SIG-M5 (cell line): ENCODE measurements around the gene ADARB2.

ENCODE experiments used
- DNase-seq: peaks from one replicate; lab custom pipeline; 2025; lab: John Stamatoyannopoulos, UW

Gene ADARB2

GRCh38 chr10:1369665-1370064 is 367.7 kb downstream of the ADARB2 start:
- no peak for DNase-seq

DNA sequence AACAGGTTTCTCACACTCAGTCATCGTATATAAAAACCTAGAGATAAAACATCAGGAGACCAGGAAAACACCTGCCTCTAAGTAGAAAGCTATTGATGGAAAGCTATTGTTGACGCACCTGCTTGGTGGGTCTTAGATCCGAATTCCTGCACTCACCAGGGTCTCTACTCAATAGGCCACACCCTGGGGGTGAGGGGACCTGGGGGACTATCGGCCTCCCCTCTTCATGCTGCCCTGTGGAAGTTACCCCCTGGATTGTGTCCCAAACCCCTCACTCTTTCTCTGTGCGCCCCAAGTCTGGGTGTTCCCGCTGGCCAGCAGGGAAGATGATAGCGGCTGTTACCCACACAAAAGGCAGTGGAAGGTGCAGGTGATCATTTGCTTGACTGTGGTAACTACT is 368.1 kb downstream of the ADARB2 start:
- DNase-seq, result no peak

DNA sequence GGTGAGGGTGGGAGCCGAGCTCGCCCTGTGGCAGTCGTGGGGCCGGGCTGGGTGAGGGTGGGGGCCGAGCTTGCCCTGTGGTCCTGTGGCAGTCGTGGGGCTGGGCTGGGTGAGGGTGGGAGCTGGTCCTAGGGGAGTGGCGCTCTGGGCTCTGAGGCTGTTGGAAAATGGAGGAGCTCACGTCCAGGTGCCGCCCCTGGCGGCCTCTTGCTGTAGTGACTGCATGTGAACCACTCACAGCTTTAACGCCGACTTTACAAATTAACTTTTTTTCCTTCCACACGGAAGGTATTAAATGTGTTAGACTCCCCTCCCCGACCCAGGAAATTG is 368.5 kb downstream of the ADARB2 start:
- DNase-seq, result no peak

DNA sequence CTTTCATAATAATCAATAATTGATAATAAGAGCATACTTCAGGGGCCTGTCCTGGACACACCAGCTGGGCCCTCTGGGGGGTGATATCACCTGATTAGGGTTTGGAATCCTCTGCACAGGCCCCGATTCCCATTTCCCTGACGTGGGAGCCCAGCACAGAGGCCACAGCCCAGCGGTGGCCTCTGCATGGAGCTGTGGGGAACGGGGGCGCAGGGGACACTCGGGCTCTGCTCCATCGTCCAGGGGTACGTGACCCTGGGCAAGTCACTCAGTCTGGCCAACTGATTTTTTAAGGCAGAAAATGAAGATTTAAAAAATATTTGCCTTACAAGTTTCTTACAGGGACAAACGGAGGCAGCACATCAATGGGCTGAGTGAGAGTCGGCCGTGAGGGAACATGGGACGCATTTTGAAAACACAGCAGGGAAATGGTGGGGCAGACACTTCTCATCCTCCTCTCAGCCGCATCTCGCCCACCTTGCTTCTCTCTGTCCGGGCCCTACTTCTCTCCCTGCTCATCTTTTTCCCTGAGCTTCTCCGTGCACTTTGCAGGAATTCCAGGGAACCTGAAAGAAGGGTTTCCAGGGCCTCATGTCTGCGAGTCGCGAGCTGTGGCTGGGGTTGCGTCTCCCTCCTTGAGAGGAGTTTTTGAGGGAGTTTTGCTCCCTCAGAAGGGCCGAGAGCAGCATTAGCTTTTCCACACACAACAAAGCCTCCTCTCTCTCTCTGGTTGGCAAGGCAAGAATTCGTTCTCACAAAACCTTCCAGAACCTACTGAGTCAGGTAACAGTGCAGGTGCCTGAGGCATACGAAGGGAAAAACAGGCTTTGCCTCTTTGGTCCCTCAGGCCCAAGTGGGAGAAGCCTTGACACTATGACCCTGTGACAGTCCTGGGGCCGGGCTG is 369.1 kb downstream of the ADARB2 start:
- DNase-seq, result no peak

GRCh38 chr10:1366811-1367425 is 370.4 kb downstream of the ADARB2 start:
- DNase-seq, result no peak

DNA sequence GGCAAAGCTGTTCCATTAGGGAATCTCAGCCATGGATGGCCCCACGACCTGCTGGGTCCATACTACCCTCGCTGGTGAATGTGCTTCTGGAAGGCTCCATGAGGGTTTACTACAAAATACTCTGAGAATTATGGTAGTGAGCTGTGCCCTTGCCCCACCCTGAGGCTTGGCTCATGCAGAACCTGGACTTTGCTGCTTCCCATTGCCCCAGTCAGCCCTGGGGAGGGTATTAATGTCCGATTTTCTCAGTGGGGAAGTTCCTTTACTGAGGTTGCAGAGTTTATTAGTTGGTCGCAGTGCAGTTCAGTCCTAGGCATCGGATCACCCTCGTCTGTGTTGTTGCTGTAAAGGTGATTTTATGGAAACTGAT is 371.0 kb downstream of the ADARB2 start:
- no peak for DNase-seq

DNA sequence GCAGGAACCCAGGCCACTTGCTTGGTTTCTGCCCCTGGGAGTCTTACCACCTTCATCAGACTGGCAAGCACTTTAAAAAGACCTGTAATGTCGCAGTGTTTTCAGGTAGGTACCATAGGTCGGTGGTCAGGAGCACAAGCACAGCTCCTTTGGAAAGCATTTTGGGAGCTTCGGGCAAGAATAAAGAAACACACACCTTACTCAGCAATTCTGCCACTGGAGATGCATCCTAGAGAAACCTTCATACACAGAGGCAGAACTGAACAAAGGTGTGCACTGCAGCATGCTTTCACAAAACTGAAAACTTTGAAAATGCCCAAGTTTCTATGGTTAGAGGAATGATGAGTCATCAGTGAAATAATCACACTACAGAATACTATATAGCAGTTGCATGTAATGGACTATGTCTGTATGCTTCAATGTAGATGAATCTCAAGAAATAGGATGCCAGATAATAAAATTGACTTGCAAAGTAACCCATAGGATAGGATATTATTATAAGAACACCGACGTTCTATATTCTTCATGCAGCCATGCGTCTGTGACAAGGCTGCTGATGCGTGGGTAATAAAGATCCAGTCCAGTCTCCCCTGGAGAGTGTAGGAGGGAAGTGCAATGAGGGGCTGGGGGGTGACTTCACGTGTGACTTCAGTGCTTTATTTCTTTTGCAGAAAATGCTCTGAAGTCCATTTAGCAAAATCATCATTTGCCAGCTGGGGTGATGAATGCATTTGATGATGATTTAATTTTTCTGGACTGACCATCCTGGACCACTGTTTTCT is 371.6 kb downstream of the ADARB2 start:
- no peak for DNase-seq

DNA sequence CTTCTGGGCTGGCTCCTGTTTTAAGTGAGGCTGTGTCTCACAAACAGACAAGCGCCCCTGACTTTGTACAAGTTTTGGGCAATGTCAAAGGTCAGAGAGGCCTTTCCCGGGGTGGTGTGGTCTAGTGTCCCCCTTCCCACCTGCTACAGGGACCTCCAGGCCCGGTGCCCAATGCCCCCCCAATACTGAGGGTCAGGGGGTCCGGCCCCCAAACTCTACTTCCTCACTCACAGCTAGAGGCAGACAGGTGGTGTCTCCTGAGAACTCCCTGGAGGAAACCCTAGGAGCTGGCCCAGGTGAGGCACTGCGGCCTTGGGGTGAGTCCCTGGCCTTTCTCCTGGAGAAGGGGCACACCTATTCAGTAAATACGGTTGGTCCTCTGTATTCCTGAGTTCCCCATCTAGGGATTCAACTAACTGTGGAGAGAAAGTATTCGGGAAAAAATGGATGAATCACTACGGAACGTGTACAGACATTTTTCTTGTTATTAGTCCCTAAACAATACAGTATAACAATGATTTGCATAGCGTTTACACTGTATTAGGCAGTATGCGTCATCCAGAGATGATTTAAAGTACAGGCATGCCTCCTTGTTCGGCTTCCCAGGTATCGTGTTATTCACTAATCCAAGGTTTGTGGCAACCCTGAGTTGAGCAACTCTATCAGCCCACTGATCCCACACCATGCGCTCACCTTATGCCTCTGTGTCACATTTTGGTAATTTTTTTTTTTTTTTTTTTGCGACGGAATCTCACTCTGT is 373.0 kb downstream of the ADARB2 start:
- DNase-seq, result no peak

DNA sequence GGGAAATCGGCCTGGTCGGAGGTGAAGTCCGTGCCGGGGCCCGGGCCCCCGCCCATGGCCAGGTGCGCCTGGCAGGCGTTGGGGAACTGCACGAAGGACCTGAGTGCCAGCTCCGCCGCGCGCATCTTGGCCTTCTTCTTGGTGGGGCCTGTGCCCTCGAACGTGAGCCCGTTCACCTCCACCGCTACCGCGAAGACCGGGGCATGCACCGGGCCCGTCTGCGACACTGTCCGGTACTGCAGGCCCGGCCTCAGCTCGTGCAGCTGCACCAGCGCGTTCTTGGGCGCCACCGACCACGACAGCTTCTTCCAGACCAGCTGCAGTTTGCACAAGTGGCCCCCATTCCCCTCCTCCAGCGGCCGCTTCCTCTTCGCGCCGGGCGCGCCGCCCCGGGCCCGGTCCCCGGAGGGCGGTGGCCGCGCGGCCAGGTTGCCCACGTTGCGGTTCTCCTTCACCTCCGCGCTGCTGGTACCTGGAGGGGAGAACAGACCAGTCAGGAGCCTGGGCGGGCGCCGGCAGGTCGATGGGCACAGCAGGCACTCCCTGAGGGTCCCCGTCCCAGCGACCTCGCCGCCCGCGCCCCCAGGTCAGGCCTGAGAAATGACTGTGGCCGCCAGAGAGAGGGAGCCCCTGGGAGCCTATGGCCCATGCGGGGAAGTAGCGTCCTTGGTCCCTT is 373.7 kb downstream of the ADARB2 start:
- DNase-seq, result no peak

DNA sequence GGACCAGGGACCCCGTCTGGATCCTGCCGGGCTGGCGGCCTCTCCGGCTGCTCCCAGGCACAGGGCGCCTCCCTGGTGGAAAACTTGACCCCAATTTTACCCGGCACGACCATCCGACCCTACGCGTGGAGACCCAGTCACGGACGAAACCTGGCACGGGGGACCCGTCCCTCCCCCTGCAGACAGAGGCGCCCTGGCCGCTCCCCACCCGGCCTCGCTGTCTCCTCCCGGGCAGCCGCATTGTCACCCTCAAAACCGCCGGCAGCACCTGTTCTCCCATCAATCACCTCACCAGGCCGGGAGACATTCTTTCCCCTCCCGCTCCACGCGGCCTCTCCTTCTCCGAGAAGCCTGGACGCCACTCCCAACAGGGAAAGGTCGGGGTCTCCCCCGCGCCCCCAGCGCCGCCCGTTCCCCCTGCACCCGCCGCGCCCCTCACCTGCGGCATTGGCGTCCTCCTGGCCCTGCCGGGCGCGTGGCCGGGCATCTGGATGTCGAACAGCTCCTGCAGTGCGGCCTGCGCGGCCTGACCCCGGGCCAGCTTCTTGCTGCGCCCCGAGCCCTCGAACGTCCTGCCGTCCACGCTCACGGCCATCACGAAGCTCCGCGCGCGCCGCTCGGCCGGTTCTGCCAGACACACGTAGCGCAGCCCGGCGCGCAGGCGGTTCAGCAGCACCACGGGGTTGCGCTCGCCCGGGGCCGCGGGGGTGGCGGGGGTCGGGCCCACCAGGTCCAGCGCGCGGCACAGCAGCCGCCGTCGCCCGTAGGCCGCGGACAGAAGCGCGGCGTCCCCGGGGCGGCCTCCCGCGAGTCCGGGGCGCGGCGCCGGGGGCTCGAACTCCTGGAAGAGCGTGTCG is 374.5 kb downstream of the ADARB2 start:
- no peak for DNase-seq

DNA sequence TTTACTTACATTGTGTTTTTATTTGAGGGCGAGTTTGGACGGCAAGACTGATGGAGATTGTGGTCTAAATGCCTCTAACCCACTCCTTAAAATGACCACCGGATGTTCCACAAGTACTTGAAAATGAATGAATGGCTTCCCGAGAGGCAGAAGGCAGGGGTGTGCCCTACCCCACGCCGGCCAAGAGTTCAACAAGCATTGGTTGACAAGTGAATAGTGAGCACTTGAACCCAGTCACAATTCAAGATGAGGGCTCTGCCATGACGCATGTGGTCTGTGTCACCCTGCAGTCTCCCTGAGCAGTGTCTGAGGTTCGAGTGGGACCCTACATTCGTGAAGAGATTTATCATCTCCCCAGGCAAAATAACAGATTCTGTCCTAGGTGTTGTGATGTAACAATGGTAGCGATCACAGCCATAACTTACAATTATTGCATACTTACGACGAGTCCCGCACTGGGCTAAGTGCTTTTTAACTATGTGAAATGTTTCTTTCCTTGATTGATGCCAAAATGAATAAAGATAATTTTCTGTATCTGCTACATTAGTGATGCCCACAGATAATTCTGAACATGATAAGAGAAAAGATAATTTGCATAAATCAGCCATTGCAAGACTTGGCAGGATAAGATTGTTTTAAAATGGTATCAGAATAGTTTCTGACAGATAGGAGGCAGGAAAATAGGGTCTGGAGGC is 375.8 kb downstream of the ADARB2 start:
- DNase-seq, result no peak

- no peak for DNase-seq
Observed at GRCh38 chr10:1360558-1361164, 376.7 kb downstream of the ADARB2 start.

GRCh38 chr10:1360011-1360557 is 377.2 kb downstream of the ADARB2 start:
- no peak for DNase-seq

DNA sequence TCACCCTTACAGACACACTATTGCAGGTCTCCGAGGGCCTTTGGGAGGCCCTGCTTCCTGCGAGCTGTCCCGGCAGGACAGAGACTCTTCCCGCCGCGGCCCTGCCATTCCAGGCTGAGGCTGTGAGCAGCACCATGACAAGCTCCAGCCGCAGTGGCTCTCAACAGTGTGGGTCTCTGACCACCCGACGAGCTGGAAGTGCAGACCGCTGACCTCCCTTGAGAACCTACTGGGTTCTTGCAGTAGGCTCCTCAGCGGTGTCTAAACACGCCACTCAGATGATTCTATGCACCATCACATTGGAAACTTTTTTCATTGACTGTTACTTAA is 377.7 kb downstream of the ADARB2 start:
- no peak for DNase-seq

DNA sequence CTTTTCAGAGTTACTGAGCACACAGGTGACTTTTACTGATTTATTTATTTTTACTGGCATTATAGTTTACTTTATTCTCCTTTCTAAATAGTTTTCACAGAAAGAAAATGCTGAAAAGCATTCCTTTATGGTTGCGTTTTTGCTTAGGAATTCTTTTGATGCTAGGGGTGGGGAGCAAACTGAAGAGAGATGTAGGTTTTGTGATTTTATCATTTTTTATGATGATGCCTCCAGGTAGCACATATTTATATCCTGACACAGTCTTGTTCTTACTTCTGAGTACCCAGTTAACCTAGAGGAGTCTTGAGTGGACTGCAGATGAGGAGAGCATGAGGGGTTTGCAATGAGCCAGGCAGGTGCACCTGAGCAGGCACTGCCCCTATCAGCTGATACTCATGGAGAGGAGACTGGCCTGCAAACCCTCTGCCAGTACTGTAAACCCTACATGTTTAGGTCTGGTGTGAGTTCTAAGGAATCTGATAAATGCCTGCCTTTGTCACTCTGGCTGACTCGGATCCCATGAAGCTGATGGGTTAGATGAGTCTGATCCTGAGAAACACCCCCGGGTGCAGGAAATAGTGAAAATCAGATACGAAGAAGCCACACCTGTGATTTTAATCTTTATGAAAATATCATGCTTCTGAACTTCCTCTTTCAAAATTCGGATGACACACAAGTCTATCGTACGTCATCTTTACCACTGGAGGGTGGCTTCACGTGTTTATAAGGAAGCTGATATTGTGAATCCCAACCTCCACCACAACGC is 378.3 kb downstream of the ADARB2 start:
- DNase-seq, result no peak

GRCh38 chr10:1358147-1358546 is 379.2 kb downstream of the ADARB2 start:
- no peak for DNase-seq

- no peak for DNase-seq
Observed at GRCh38 chr10:1356349-1356748, 381.0 kb downstream of the ADARB2 start.

DNA sequence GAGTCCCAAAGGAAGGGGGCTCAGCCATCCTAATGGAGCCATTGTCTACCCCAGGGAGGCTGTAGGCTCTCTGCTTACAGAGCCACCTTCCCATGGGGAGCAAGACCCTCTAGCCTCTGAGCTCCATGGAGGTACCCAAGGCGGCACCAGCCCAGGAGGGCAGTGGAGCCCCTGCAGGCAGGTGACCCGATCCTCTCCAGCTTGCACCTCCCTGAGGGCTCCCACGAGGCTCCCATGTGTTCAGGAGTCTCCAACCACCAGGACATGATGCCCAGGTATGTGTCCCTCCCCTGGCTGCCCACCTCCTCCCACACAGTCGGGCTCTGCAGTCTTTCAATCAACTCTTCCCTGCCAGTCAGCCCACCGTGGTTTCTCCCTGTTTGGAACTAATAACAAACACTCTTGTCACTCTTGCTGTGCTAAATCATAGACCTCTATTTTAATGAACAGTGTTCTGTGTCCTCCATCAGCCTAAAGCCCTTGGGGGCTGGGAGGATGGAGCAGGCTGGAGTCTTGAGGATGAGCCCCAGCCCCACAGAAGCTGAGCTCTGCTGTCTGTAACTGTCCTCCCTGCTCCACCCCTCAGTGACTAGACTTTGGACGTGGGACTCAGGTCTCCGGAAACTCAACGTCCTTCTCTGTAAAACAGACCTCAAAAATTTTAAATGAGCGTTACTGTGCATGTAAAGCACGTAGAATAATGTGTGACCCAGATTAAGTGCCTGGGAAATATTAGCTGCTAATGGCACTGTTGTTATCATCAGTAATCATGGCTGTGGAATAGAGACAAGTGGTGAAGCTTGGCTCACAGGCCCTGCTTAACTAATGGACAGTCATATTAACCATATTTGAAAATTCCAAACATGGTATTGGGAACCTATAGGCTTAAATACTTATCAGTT is 382.3 kb downstream of the ADARB2 start:
- DNase-seq, result no peak
